Right renal pelvis (tissue), 4 donors: ENCODE results near the gene TENM4. TPM values are rescaled to one million over a fixed set of nuclear protein-coding genes. Genes with fewer than 3 reads are reported as not detected.
"Not testable (repeated sequence)": the region's sequence is repeated elsewhere in the genome, so short reads cannot be mapped to it uniquely, and the experiment has no call there.

ENCODE experiments used
- DNase-seq, 4 donors: peaks; one replicate each; pipeline ENCODE4 v3.0.0-alpha.2; 2013; ENCODE audit warnings: low read depth in 4 of 4, low spot score in 3 of 4, missing footprints in 1 of 4
- polyA plus RNA-seq, 4 donors: library from polyadenylated mRNA; unstranded; fragments of 120-200 nt; gene quantifications; one replicate each; pipeline ENCODE4 v1.2.1, GENCODE V29; 2013; ENCODE audit not compliant: insufficient read length in 4 of 4

TENM4 gene
- polyA plus RNA-seq, 4 donors, result 19.9 to 26.6 (median 22.0) TPM

DNA sequence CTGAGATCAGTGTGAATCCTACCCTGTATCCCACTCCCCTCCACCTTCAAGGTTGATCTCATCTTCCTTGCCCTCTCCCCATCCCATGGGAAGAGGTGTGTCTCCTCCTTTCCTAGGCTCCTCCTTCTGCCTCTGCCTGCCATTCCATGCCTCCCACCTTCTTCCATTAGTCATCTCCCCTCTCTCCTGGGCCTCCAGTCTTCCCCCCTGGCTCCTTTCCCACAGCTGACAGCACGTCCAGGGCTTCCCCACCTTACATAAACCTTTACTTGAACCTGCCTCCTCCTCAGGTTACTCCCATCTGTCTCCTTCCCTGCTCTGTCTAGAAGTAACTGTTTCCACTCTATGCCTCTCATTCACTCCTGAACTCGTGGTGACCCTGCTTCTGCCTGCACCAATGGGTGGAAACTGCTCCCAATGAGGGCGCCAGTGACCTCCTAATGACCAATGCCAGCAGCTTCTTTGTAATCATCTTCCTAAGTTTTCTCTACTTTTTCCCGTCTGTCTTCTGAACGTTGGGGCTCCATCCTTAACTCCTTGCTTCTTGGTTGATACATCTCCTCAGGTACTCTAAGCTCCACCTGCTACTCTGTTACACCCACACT, 599.3 kb downstream of the TENM4 start:
- DNase-seq, result no peak

DNA sequence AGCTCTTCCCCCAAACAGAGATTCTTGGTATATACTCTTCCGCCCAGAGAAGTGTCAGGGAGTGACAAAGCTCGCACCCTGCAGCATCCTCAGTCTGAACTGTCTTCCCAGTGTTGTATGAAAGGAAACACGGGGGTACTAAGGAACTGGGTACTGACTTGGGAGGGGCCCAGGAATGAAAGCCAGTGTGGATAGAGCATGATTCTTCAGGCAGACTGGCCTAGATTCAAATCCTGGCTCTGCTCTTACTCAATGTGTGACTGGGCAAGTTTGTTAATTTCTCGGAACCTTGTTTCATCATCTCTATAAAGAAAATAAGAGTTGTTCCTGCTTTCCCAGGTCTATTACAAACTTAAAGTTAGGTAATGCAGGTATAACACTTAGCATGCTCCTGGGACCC, 600.2 kb downstream of the TENM4 start:
- DNase-seq, result no peak

DNA sequence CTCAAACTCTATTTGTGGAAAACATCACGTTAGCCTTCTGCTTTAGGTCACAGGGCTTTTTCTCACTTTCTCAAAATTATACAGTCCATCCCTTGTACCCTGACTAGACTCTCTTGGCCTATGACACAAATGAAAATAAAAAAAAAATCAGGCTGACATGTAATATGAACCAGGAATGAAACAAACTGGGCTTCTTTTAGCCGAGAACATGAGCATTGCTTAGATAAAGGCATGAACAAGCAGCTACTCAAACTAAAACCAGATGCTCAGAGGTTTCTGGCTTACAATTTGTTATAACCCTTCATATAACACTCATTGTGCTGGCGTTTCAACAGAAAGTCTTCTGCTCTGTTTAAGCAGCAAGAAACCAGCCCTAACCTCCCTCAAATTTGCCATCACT, 600.6 kb downstream of the TENM4 start:
- no peak for DNase-seq

DNA sequence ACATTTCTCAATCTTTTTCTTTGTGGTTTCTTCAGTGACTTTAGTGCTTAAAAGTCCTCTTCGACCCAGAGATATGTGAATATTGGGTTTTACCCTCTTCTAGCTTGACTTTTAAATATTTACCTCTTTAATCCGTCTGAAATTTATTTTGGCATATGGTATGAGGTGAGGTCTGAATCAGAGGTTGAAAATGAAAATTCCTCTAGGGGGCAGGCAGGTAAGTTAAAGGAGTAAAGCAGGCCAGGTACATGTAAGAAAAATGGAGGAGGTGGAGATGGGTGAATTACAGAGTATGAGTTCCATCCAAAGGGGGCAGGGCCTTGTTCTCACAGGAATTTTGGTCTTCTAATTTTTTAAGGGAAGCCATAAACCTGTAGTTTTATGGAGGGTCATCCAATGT, 602.4 kb downstream of the TENM4 start:
- DNase-seq, result no peak

DNA sequence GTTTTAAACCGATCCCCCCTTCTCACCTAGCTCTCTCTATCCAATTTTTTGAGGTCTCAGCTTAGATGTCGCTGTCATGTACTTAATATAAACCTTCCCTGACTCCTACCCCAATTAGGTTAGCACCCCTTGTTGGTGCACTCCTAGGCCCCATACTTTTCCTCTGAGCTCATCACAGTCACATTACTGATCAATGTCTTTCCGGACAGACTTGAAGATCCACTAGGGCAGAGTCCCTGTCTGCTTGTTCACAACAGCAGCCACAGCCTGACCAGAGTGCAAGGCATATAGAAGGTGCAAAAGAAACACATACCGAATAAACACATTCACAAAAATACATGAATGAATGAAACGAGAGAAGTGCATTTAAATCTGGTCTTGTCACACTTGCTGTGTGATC, 605.2 kb downstream of the TENM4 start:
- no peak for DNase-seq

DNA sequence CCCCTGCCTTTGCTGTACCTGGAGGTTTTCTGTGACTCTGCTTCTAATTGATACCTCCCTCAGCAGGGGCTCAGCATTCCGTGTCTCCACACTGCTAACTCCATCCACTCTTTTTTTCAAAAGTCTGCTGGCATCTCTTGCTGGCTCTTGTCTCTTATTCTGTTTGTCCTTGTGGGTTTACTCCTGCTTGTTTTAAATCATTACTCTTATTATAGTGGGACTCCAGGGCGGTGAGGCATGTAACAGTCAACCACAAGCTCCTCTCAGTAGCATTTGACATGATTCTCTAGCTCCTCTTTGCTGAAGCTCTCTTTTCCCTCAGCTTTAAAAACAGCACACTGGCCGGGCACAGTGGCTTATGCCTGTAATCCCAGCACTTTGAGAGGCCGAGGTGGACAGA, 605.9 kb downstream of the TENM4 start:
- no peak for DNase-seq

DNA sequence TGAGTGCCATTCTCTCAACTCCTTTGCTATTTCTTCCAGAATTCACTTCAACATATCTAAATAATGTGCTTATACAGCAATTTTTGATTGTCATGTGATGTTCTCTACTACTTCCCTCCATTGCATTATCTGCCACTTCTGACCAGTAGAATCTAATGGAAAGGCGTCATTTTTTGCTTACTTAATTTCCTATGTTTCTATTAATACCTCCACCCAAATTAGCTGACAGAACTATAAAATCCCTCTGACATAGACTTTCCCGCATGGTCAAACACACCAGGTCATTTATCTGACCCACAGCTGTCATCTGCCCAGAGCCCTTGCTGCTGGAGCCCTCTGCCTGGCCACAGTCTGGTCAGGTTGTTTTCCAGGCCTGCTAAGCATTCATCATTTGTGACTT, 607.6 kb downstream of the TENM4 start:
- DNase-seq, result no peak

DNA sequence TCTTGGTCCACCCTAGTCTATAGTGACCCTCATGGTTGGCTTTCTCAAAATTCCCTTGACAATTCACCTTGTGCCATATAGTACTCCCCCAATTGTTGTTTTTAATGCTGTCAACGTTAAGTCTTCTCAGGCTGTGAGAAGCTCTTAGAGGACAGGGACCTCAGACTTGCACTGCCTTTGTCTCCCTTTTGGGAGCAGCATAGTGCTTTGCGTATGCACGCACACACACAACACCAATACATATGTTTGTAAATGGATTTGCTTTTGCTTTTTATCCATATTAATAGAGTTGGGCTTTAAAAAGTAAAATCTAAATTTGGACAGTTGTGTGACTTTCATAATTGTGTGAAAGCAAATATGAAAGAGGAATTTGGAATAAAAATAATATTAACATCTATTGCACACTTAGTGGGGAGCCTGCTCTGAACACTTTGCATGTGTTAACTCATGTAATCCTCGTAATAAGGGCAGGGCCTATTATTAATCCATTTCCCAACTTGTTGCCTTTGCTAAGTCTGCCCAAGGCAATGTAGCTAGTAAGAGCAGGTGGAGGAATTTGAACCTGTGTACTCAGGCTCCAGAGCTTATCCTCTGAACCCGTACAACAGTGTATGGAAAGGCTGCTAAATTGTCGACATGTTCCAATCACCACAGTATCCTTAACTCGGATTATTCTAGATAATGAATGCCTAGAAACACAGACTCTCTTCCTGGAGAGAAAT, 608.4 kb downstream of the TENM4 start:
- no peak for DNase-seq

DNA sequence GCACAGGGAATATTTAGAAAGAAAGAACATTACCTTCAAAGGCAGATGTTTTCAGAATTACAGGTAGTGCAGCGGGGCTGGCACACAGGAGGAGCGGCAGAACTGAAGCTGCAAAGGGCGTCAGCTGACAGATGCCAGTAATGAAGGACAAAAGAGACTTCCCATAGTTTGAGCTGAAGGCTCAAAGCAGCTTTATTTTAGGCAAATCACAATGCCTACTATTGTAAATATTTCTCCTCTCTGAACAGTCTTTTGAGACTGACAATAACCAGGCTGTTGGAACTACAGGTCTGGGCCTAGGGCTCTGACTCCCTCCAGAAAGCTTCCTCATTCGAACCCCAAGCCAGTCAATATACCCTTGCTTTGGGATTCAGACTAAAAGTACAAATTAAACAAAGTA, 609.3 kb downstream of the TENM4 start:
- DNase-seq, result no peak

DNA sequence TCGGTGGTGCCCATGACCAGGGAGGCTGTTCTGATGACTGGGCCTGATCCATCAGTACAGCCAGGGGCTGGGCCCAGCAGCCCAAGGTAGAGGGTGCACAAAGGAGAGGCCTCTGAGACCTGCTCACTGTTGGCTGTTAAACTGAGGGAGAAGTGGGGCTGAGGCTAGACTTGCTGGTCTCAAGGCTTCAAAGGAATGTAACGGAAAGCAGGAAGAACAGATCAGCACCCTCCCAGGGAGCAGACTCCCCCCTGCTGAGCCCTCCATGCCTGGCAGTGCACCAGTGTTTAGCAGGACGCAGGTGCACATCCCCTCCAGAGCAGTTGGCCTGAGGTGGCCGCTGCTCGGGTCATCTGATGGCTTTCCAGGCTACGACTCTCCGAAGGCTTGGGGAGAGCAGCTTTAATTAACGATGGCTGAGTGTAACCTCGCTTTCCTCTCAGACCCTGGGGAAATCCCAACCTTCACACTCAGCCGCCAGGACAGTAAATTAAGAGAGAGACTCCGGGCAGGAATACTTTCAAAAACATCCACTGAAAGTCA, 610.5 kb downstream of the TENM4 start:
- DNase-seq, result no peak

DNA sequence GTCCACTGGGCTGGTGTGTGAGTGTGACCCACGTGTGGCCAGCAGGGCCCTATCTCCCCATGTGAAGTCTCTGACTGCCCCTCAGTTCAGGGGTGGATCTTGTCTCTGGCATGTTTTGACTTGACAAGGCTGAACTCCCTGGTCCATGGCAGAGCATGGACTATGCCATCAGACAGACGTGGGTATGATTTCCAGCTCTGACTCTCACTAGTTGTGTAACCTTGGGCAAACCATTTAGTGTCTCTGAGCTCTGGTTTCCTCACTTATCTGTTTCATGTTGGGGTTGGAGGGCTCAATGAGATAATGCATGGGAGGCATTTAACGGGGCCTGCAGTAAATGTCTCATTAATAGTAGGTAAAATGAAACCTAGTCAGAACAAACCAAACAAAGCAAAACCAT, 611.7 kb downstream of the TENM4 start:
- no peak for DNase-seq

DNA sequence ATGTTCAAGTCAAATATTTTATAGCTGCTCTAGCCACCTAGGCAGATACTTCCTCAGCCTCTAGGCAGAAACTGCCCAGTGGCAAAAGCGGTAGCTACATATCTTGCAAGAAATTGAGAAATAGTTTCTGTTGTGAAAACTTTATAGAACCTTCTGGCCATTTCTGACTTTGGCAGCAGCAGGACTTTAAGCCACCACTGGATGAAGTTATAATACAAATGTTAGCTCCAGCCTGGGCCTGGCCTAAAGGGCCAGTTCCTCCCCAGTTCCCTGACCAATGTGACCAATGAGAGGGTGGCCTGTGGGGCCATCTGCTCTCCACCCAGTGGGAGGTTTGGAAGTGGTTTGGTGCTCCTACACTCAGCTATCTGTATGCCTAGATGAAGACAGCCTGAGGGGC, 612.2 kb downstream of the TENM4 start:
- DNase-seq, result no peak

DNA sequence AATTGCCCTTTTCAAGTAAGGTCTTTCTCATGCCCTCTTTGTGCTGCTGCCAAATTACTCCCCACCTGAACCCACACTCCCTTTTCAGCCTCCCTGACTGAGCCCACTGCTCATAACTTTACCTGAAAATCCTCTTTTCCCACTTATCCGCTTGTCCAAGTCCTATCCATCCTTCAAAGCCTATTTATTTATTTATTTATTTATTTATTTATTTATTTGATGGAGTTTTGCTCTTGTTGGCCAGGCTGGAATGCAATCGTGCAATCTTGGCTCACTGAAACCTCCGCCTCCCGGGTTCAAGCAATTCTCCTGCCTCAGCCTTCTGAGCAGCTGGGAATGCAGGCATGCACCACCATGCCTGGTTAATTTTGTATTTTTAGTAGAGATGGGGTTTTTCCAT, 613.5 kb downstream of the TENM4 start:
- DNase-seq, result not testable (repeated sequence)

DNA sequence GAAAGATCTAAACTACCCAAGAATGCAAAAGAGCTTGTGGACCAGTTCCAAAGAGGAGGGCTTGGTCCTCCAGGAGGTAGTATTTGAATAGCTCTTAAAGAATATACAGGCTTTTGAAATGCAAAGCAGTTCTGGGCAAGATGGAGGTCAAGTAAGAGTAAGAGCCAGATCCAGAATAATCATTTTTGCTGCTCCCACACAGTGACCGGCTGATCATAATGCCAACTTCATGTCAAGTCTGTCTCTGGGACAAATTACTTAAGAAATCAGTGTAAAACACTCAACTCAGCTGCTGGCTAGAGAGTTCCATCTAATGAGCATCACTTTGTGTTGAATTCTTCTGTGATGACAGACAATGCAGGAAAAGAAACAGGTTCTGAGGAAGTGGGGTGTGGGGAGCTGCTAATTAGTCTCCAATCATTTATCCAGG, 615.2 kb downstream of the TENM4 start:
- no peak for DNase-seq

DNA sequence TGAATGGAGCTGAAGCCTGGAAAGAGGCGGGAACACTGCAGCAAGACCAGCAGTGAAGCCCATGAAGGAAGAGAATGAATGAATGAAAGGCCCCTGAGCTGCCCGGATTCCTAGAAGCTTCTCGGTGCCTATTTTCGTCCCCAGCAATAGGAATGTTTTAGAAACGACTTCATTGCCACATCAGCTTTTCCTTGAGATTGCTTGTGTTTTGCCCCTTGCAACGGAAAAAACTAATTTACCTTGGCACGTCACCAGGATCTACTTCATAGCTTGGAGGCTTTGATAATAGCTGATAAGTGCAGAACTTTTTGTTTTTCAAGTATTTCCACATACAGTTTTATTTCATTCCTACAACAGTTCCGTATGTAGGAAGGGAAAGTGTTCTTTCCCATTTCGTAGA, 617.2 kb downstream of the TENM4 start:
- no peak for DNase-seq

DNA sequence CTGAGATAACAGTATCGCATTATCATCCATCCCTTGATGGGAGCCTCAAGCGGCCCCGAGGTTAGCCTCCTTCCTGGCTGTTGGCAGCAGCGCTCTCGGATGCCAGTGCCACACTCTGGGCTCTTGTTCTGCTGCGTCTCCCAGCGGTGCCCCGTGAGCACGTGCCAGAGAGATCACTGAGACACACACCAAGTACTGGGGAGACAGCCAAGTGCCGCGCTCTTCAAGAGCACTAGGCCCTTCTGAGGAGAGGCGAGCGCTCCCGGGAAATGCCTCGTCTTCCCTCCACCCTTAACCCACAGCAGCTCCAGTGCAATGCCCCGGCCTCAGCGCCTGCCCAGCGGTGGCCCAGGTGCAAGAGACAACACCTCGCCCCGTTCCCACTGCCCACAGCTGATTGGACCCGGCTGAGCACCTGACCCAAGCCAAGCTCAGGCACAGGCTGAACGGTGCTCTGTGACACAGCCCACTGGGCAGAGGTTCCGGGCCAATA, 617.9 kb downstream of the TENM4 start:
- no peak for DNase-seq

DNA sequence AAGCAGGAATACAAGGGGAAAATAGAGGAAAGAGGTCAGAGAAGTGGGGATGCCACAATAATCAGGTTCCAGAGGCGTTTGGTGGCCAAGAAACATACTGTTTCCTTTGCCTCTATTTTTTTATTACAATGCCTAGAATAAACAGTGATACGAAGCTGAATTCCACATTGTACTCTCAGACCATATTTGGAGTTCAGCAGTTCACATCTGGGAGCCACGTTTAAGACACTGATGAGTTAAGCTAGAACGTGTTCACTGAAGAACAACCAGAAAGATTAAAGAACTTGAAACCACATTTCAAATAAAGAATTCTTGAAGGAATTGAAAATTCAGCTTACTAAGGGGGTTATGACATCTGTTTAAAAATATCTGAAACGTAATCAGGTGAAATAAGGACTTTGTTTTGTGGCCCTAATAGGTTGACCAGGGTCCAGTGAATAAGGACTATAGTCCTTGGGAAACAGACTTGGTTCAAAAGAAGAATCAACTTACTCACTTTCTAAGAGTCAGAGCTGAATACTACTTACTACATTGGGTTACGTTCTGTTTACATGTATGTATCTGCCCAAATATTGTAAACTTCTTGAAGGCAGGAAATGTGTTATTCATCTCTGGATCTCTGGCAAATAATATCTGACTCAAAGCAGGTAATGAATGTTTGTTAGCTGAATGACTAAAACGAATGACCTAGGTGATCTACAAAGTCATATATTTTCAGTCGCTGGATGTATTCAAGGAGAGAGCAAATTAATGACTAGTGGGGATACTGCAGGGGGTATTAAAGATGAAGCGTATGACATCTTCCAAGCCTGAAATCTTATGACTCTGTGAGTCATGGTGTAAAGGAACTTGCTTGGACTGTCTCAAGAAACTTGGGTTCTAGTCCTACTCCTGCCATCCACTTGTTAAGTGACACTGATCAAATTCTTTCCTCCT, 619.2 kb downstream of the TENM4 start:
- DNase-seq, result no peak

DNA sequence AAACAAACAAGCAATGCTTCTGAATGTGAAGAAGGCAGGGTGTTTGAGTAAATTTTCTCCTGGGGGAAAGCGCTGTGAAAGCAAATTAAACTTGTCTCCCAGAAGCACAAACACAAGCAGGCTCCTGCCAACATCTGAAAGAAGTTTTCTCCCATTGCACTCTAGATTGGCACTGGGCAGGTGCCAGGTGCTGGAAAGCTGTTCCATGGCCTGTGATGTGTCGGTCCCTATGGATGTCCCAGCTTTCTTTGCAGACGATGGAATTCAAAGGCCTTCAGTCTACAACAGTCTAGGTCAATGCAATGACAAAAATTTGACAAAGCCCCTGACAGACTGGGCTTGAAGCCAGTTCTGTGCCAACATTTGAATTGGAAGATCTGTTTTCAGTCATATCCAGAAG, 620.1 kb downstream of the TENM4 start:
- DNase-seq, result no peak

DNA sequence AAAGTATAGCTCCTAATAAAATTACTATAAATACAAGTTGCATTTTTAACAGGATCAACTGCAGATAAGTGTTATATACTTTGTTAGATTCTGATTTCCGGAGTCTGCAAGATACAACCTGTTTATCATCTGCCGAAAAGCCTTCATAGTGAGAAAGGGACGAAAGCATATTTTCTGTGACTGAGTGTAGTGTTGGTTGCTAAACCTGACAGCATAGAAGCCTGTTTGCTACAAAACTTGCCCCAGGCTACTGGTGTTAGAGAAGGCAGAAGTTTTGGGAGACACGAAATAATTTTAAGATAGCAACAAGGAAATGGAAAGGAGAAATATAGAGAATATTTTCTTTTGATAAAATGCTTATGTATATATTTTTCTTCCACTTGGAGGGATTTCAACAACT, 622.6 kb downstream of the TENM4 start:
- no peak for DNase-seq

DNA sequence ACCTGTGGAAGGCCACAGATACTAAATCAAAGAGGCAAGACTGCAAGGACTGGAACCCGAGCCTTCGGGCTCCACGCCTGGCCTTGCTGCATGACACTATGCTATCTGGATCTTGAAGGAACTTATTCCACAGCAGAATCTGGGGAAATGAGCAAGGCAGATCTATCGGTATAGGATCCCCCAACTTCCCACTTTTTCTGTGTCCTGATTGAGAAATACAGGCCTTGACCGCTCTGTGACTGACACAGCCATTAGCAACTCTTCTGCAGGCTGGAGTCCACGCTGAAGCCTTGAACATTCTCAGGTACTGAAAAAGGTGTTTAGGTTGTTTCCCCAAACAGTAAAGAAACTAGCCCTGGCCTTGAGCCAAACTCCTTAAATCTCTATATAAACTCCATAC, 625.0 kb downstream of the TENM4 start:
- DNase-seq, result no peak
